Fibroblast of lung (primary cell): Measurements from ENCODE around the gene RABAC1. TPM values are rescaled to one million over a fixed set of nuclear protein-coding genes. Genes with fewer than 3 reads are reported as not detected.

ENCODE experiments used
- DNase-seq, 2 donors: peaks; one replicate each; pipeline versions ENCODE4 v3.0.0 to v3.0.0-alpha.2; 2010; ENCODE audit warnings: low read depth in 2 of 2
- H2AFZ ChIP-seq: 2 replicates; pipeline ENCODE4 v1.5.1; 2012; ENCODE audit warnings: low read length, control low read depth, inconsistent platforms
- H3K27ac ChIP-seq: 2 replicates; pipeline ENCODE4 v1.5.1; 2011; ENCODE audit warnings: low read length, control low read depth; ENCODE audit not compliant: insufficient read depth
- H3K27me3 ChIP-seq: 2 replicates; pipeline ENCODE4 v1.5.1; 2011; ENCODE audit warnings: mild to moderate bottlenecking, low read length; ENCODE audit not compliant: control insufficient read depth, insufficient read depth
- H3K36me3 ChIP-seq: 2 replicates; pipeline ENCODE4 v1.5.1; 2011; ENCODE audit warnings: low read length; ENCODE audit not compliant: control insufficient read depth, insufficient read depth
- H3K4me1 ChIP-seq: 2 replicates; pipeline ENCODE4 v1.5.1; 2011; ENCODE audit warnings: low read length; ENCODE audit not compliant: control insufficient read depth, insufficient read depth; ENCODE audit errors: extremely low read depth
- H3K4me2 ChIP-seq: 2 replicates; pipeline ENCODE4 v1.5.1; 2011; ENCODE audit warnings: low read length, control low read depth; ENCODE audit not compliant: insufficient read depth; ENCODE audit errors: extremely low read depth
- H3K4me3 ChIP-seq, 4 experiments: fragments of 200-600 bp in 1 of 4; sonication (generic) in 1 of 4; replicated peaks in 1 of 4; 2 replicates each; pipeline ENCODE4 v1.5.1; 2011 to 2016; ENCODE audit warnings: low read length in 4 of 4, low read depth in 3 of 4, mild to moderate bottlenecking in 3 of 4, control low read depth in 2 of 4, inconsistent platforms in 1 of 4, mixed read lengths in 1 of 4; ENCODE audit not compliant: insufficient read depth in 1 of 4; ENCODE audit errors: control extremely low read depth in 1 of 4
- H3K79me2 ChIP-seq: 2 replicates; pipeline ENCODE4 v1.5.1; 2012; ENCODE audit warnings: mild to moderate bottlenecking, low read length, inconsistent platforms; ENCODE audit not compliant: control insufficient read depth, insufficient read depth
- H3K9ac ChIP-seq: 2 replicates; pipeline ENCODE4 v1.5.1; 2011; ENCODE audit warnings: mild to moderate bottlenecking, low read length, control low read depth; ENCODE audit not compliant: insufficient read depth
- H3K9me3 ChIP-seq: 2 replicates; pipeline ENCODE4 v1.5.1; 2012; ENCODE audit warnings: low read depth, low read length; ENCODE audit not compliant: control insufficient read depth, insufficient read depth
- H4K20me1 ChIP-seq: 2 replicates; pipeline ENCODE4 v1.5.1; 2011; ENCODE audit warnings: low read length; ENCODE audit not compliant: control insufficient read depth, insufficient read depth; ENCODE audit errors: extremely low read depth
- EZH2 ChIP-seq: IDR thresholded peaks from 2 replicates; pipeline ENCODE4 v1.5.1; 2012; ENCODE audit warnings: low read length, control low read depth, mild to moderate bottlenecking; ENCODE audit errors: missing control alignments
- polyA plus RNA-seq, 2 donors: library from polyadenylated mRNA; depleted of rRNA in 1 of 2; stranded (reverse) in 1 of 2; unstranded in 1 of 2; fragments of >200 nt; gene quantifications; 2 replicates each; pipeline ENCODE4 v1.2.1, GENCODE V29; 2011 to 2012; ENCODE audit warnings: missing spikeins in 1 of 2
- total RNA-seq: library from RNA; depleted of rRNA; stranded (reverse); fragments of >200 nt; gene quantifications from 2 replicates; pipeline ENCODE4 v1.2.1, GENCODE V29; 2014
- TF ChIP-seq, protein P1 (sequence below), 2 donors: IDR thresholded peaks in 1 of 2; conservative IDR thresholded peaks in 1 of 2; 1 replicate in 1 of 2; 2 replicates in 1 of 2; pipeline ENCODE4 v1.5.1; 2011 to 2012; ENCODE audit warnings: low read length in 2 of 2, control low read depth in 1 of 2, inconsistent platforms in 1 of 2, low read depth in 1 of 2, mild to moderate bottlenecking in 1 of 2

Gene RABAC1
- total and polyA plus RNA-seq, 2 donors (not counting 1 experiment from before 2014, with no cell fraction given), result 163 to 193 TPM

GRCh38 chr19:41957161-41957837 lies 1.8 kb downstream of the RABAC1 start:
- Histone ChIP-seq H2AFZ (no peak overlapping the region), H3K4me1 (peaks cover 4% of the 10 kb centered on the region), H3K9me3 (no peaks in the 10 kb centered on the region), H3K4me3 (peak overlapping the region in 2 of 4 experiments; percentile 16 to 99), H3K4me2 (no peak overlapping the region), H3K79me2 (peaks cover 2% of the 10 kb centered on the region), H3K27ac (no peak overlapping the region), H3K27me3 (no peaks in the 10 kb centered on the region), H3K36me3 (peaks cover 8% of the 10 kb centered on the region), H3K9ac (no peak overlapping the region), H4K20me1 (no peaks in the 10 kb centered on the region)
- TF ChIP-seq EZH2, result no peak
- TF ChIP-seq, protein P1, sequence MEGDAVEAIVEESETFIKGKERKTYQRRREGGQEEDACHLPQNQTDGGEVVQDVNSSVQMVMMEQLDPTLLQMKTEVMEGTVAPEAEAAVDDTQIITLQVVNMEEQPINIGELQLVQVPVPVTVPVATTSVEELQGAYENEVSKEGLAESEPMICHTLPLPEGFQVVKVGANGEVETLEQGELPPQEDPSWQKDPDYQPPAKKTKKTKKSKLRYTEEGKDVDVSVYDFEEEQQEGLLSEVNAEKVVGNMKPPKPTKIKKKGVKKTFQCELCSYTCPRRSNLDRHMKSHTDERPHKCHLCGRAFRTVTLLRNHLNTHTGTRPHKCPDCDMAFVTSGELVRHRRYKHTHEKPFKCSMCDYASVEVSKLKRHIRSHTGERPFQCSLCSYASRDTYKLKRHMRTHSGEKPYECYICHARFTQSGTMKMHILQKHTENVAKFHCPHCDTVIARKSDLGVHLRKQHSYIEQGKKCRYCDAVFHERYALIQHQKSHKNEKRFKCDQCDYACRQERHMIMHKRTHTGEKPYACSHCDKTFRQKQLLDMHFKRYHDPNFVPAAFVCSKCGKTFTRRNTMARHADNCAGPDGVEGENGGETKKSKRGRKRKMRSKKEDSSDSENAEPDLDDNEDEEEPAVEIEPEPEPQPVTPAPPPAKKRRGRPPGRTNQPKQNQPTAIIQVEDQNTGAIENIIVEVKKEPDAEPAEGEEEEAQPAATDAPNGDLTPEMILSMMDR (conservative IDR thresholded peaks at IDR 0.05 in 1 of 2, IDR thresholded peaks at IDR 0.05 in 1 of 2; ENCODE audit: low read depth in 1 of 2, low read length in 2 of 2), result no peak
- DNase-seq, result no peak

DNA sequence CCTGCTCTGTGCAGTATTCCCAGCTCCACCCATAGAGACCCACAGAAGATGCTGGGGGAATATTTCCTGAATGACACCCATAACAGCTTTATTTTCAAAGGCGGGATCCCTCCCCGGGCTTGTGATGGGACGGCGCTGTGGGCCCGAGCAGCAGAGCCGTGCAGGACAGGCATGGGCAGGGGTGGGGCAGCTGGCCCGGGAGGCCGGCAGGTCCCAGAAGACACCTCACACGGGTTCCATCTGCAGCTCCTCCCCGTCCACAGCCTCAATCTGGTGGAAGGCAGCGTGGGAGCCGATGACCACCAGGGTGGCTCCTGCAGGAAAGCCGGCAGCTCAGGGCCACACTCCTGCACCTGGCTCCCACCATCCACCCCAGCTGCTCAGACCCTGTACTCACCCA lies 2.5 kb downstream of the RABAC1 start:
- H3K79me2 ChIP-seq, result peaks cover 2% of the 10 kb centered on the region
- TF ChIP-seq EZH2, result no peak
- TF ChIP-seq, protein P1 (conservative IDR thresholded peaks at IDR 0.05 in 1 of 2, IDR thresholded peaks at IDR 0.05 in 1 of 2; ENCODE audit: low read depth in 1 of 2, low read length in 2 of 2), result no peak
- H3K36me3 ChIP-seq, result peaks cover 8% of the 10 kb centered on the region
- H3K9me3 ChIP-seq, result no peaks in the 10 kb centered on the region
- no peaks in the 10 kb centered on the region for H4K20me1 ChIP-seq
- H3K27ac ChIP-seq, result no peak overlapping the region
- H3K4me3 ChIP-seq, result no peak overlapping the region
- no peaks in the 10 kb centered on the region for H3K27me3 ChIP-seq
- H3K9ac ChIP-seq, result no peak overlapping the region
- DNase-seq, result no peak
- no peak overlapping the region for H3K4me2 ChIP-seq
- no peak overlapping the region for H2AFZ ChIP-seq
- H3K4me1 ChIP-seq, result peaks cover 4% of the 10 kb centered on the region

DNA sequence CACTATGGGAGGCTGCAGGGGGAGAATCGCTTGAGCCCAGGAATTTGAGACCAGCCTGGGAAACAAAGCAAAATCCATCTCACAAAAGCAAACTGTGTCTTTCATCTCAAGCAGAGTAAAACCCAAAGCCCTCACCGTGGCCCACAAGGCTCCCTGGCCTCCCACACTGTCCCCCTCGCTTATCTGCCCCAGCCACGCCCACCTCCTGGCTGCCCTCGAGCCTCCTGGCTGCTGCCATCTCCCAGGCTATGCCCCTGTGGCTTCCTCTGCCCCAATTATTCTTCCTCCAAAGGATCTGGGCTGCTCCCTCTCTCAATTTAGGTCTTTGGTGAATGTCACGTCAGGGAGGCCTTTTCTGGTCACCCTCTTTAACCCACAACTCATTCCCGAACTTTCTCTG lies 3.6 kb downstream of the RABAC1 start:
- Histone ChIP-seq H2AFZ (no peak overlapping the region), H3K4me1 (peaks cover 4% of the 10 kb centered on the region), H3K4me2 (no peak overlapping the region), H3K36me3 (peaks cover 8% of the 10 kb centered on the region), H3K79me2 (peaks cover 2% of the 10 kb centered on the region), H4K20me1 (no peaks in the 10 kb centered on the region), H3K9me3 (no peaks in the 10 kb centered on the region), H3K9ac (no peak overlapping the region), H3K27ac (no peak overlapping the region), H3K4me3 (no peak overlapping the region), H3K27me3 (no peaks in the 10 kb centered on the region)
- DNase-seq, result no peak
- no peak for TF ChIP-seq EZH2
- TF ChIP-seq, protein P1 (conservative IDR thresholded peaks at IDR 0.05 in 1 of 2, IDR thresholded peaks at IDR 0.05 in 1 of 2; ENCODE audit: low read depth in 1 of 2, low read length in 2 of 2), result no peak
